Raji (cell line): Measurements from ENCODE around the gene TRIO.

Source experiments
- POLR2A ChIP-seq: IDR thresholded peaks from 2 replicates; pipeline ENCODE4 v1.6.1; 2011; ENCODE audit warnings: low read depth, low read length, control low read depth; ENCODE audit not compliant: insufficient read depth

TRIO gene

DNA sequence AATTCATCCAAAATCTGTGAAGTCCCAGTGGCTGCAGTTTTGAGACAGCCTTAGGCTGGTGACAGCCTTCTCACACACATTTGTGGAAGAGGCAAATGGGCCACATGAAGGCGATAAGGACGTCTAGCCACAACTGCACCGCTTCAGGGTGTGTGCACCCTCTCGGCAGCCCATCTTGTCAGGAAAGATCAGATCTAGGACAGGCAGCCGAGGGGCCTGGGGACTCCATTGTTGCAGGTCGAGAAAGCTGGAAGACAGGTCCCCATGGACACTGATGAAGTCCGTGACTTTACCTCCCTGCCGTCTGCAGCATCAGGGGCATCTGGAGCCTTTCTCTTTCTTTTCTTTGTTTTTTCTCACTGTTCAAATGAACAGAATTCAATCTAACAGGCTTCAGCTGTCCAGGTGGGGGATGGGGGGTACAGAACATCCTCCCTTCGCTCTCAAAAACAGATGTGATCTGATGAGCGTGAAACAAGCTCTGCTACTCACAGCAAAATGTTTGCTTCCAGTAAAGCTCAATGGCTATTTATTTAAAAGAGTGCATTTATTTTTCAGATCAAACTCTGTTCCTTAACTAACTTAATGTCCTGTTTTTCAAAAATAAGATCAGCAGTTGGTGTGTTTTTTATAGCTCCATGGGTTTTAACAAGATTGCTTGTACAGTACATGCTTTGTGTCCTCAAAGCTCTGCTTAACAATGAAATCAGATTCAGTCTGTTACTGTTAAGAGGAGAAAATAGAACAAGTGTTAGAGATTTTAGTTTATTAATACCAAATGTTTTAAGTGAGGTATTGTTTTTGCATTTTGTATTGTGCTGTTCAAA, 326.6 kb downstream of the TRIO start:
- TF ChIP-seq POLR2A: no peak

GRCh38 chr5:14471507-14471906, 328.4 kb downstream of the TRIO start:
- TF ChIP-seq POLR2A: no peak

GRCh38 chr5:14472986-14473567, 329.9 kb downstream of the TRIO start:
- no peak for TF ChIP-seq POLR2A

GRCh38 chr5:14475045-14475444, 331.9 kb downstream of the TRIO start:
- no peak for TF ChIP-seq POLR2A

GRCh38 chr5:14476786-14477435, 333.8 kb downstream of the TRIO start:
- no peak for TF ChIP-seq POLR2A

DNA sequence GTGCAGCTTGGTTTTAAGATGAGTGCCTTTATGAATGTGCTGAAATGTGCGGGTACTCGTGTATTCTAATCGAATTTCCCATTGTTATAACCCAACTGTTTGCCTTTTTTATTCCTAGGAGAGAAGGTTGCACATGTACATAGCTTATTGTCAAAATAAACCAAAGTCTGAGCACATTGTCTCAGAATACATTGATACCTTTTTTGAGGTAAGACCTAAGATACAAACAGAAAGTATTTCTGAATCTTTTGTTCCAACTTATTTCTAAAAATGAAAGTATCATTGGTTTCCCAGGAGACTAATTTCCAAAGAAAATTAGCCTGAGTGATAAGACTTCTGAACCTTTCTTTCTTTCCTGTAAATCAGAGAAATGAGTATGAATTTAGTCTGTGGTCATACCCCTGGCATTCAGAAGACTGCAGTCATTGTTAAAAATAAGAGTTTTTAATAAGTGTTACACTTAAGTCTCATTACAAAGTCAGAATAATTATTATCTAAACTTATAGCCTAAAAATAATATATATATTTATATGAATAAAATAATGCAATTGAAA, 336.1 kb downstream of the TRIO start:
- TF ChIP-seq POLR2A: no peak

DNA sequence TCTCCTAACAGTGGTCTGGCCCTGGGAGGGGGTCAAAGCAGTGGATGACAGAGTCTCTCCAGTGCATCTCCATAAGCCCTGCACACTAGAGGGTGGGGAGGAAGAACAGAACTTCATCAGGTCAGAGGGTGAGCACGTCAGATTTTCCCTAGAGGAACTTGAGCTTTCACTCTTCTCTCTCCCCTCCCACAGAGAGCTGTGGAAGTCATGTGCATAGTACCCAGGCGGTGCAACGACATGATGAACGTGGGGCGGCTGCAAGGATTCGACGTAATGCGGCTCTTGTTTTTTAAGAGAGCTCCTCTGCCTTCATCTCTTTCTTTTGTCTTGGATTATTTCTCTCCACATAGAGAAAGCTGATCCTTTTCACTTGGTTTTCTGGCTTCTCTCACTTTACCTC, 338.2 kb downstream of the TRIO start:
- no peak for TF ChIP-seq POLR2A

GRCh38 chr5:14482085-14482484, 338.9 kb downstream of the TRIO start:
- TF ChIP-seq POLR2A: no peak

GRCh38 chr5:14483504-14484157, 340.5 kb downstream of the TRIO start:
- no peak for TF ChIP-seq POLR2A

- TF ChIP-seq POLR2A: no peak
These were observed 343.3 kb downstream of the TRIO start for GRCh38 chr5:14486486-14486885.

DNA sequence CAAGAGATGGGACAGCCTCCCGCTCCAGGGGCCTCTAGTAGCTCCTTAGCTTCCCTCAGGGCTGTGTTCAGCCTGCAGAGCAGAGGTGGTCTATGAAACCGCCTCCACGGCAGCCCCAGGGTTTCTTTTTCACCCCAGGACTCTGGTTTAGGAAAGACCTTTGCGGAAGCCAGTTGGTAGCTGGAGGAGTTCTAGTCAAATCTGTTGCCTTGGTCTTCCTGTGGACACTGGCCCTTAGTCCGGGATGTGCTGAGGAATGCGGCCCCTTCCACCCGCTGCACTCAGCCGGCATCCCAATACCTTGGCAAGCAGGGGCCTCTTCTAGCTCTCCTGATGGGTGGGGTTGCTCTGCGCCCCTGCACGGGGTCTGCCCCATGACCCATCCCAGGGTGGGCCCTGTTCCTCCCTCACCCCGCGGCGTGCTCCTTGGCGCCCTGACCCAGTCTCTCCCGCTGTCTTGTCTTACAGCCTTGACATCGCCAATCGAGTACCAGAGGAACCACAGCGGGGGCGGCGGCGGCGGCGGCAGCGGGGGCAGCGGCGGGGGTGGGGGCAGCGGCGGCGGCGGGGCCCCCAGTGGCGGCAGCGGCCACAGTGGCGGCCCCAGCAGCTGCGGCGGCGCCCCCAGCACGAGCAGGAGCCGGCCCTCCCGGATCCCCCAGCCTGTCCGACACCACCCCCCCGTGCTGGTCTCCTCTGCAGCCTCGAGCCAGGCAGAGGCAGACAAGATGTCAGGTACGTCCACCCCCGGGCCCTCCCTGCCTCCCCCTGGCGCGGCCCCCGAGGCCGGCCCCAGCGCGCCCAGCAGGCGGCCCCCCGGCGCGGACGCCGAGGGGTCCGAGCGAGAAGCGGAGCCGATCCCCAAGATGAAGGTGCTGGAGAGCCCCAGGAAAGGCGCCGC, 344.1 kb downstream of the TRIO start:
- TF ChIP-seq POLR2A: no peak

DNA sequence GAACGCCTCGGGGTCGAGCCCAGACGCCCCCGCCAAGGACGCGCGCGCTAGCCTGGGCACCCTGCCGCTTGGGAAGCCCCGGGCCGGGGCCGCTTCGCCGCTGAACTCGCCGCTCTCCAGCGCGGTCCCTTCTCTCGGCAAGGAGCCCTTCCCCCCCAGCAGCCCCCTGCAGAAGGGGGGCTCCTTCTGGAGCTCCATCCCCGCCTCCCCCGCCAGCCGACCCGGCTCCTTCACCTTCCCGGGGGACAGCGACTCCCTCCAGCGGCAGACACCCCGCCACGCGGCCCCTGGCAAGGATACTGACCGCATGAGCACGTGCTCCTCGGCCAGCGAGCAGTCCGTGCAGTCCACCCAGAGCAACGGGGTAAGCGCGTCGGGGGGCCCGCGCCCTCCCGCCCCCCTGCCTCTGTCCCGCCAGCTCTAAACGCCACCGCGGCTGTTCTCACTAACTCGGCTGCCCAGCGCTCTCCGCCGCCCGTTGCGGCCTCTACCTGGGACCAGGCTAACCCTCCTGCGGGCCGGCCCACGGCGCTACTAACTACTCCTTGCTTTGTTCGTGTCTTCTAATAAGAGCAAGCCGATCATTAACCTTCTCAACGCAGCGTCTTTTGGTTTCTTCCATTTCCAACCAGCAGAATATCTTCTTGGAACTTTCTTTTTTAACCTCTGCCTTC, 344.9 kb downstream of the TRIO start:
- TF ChIP-seq POLR2A: no peak

DNA sequence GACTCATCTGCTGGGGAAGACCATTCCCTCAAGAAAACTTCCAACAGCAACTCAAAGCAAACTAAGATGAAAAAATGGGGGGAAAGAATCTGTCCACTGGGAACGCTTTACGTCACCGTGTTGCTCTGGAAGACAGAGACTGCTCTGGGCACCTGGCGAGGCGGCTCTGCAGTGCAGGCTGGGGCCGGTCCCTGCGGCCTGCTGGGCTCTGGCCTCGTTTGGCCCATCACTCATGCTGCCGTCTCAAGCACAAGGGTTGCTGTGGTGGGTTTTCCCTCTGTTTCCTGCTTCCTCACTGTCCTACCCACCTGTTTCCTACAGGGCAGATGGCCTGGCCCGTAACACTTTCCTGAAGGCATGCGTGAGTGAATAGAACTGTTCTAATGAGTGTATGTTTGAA, 345.6 kb downstream of the TRIO start:
- TF ChIP-seq POLR2A: no peak

DNA sequence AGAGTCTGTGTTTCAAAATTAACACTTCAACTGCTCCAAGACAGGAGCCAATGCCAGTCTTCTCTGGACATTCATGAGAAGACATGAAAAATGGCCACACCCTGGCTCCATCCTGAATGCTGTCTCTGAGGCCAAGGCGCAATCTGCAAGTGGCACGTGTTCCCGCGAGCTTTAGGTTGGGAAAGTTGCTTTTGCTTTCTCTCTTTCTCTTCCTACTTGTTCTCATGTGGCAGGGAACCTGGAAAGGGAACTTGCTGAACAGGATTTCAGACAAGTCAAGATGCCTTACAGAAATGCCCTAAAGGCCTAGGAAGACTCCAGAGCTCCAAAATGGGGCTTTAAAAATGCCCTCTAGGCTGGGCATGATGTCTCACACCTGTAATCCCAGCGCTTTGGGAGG, 346.5 kb downstream of the TRIO start:
- no peak for TF ChIP-seq POLR2A
